GM18508 (cell line): ENCODE measurements around the gene CDK14.
"Not testable (repeated sequence)": the region's sequence is repeated elsewhere in the genome, so short reads cannot be mapped to it uniquely, and the experiment has no call there.

ENCODE experiments used
- ATAC-seq: cut with Tn5 transposase; IDR thresholded peaks from one replicate; pipeline ENCODE4 v1.9.1; 2021; ENCODE audit warnings: moderate number of reproducible peaks; ENCODE audit not compliant: insufficient read depth, unreplicated experiment

Gene CDK14

GRCh38 chr7:91165006-91165845 lies 569.1 kb downstream of the CDK14 start:
- ATAC-seq = peak; percentile 88

- ATAC-seq = peak; percentile 34
These were observed 569.7 kb downstream of the CDK14 start for GRCh38 chr7:91165846-91166230.

- ATAC-seq = no peak
These were observed 573.0 kb downstream of the CDK14 start for GRCh38 chr7:91168871-91169829.

GRCh38 chr7:91169830-91170191 lies 573.7 kb downstream of the CDK14 start:
- no peak for ATAC-seq

GRCh38 chr7:91173265-91173664 lies 577.1 kb downstream of the CDK14 start:
- not testable (repeated sequence) for ATAC-seq

GRCh38 chr7:91180746-91181145 lies 584.6 kb downstream of the CDK14 start:
- ATAC-seq = no peak

GRCh38 chr7:91181949-91182348 lies 585.8 kb downstream of the CDK14 start:
- ATAC-seq = no peak

- no peak for ATAC-seq
These were observed 587.0 kb downstream of the CDK14 start for GRCh38 chr7:91182819-91183764.

- no peak for ATAC-seq
These were observed 589.6 kb downstream of the CDK14 start for GRCh38 chr7:91185771-91186170.

- no peak for ATAC-seq
These were observed 590.9 kb downstream of the CDK14 start for GRCh38 chr7:91187061-91187460.

GRCh38 chr7:91191771-91192170 lies 595.6 kb downstream of the CDK14 start:
- ATAC-seq = no peak

GRCh38 chr7:91193141-91193540 lies 597.0 kb downstream of the CDK14 start:
- no peak for ATAC-seq

GRCh38 chr7:91194841-91195240 lies 598.7 kb downstream of the CDK14 start:
- no peak for ATAC-seq

GRCh38 chr7:91196058-91196457 lies 599.9 kb downstream of the CDK14 start:
- ATAC-seq = no peak

- no peak for ATAC-seq
These were observed 602.2 kb downstream of the CDK14 start for GRCh38 chr7:91198371-91198770.

GRCh38 chr7:91199601-91200000 lies 603.5 kb downstream of the CDK14 start:
- no peak for ATAC-seq

- ATAC-seq = no peak
These were observed 605.5 kb downstream of the CDK14 start for GRCh38 chr7:91201442-91202113.

GRCh38 chr7:91206361-91206960 lies 610.3 kb downstream of the CDK14 start:
- no peak for ATAC-seq

GRCh38 chr7:91212582-91212981 lies 616.5 kb downstream of the CDK14 start:
- no peak for ATAC-seq
